GM12801 (cell line): ENCODE measurements around the gene UIMC1.

Source experiments
- CTCF ChIP-seq: IDR thresholded peaks from one replicate; pipeline ENCODE4 v1.5.1; 2011; ENCODE audit warnings: control low read depth; ENCODE audit not compliant: insufficient read length; ENCODE audit errors: extremely low read depth

The UIMC1 gene

GRCh38 chr5:177006265-177006972, at the start of gene UIMC1:
UIMC1 (minus strand) TSS chr5:177006779; CDS start chr5:176982615, 24,164 bp downstream.
- TF ChIP-seq CTCF: no peak

GRCh38 chr5:177049285-177049684, 42.7 kb upstream of the UIMC1 start:
- TF ChIP-seq CTCF: no peak

- TF ChIP-seq CTCF: no peak
Observed at GRCh38 chr5:177045631-177046030, 39.1 kb upstream of the UIMC1 start.

- TF ChIP-seq CTCF: no peak
Observed at GRCh38 chr5:177044641-177045040, 38.1 kb upstream of the UIMC1 start.

- TF ChIP-seq CTCF: no peak
Observed at GRCh38 chr5:177043958-177044357, 37.4 kb upstream of the UIMC1 start.

- no peak for TF ChIP-seq CTCF
Observed at GRCh38 chr5:177043114-177043513, 36.5 kb upstream of the UIMC1 start.

- TF ChIP-seq CTCF: no peak
Observed at GRCh38 chr5:177041936-177042335, 35.4 kb upstream of the UIMC1 start.
